Uterus (tissue), 2 donors: ENCODE measurements around the gene SHH.

ENCODE experiments used
- CTCF ChIP-seq, 4 experiments: fragments of 200-600 bp in 2 of 4; fragments of 450-650 bp in 2 of 4; sonication (generic) in 2 of 4; IDR thresholded peaks; one replicate each; pipeline ENCODE4 v1.5.1; 2016 to 2019; ENCODE audit warnings: antibody characterized with exemption in 4 of 4, mild to moderate bottlenecking in 2 of 4, moderate library complexity in 1 of 4
- POLR2A ChIP-seq, 2 donors: fragments of 450-650 bp; IDR thresholded peaks; one replicate each; pipeline ENCODE4 v1.6.1; 2016; ENCODE audit warnings: antibody characterized with exemption in 2 of 2, mild to moderate bottlenecking in 1 of 2, moderate library complexity in 1 of 2

GRCh38 chr7:155815332-155816191 lies 3.3 kb upstream of the SHH start:
- no peak for TF ChIP-seq CTCF (IDR thresholded peaks at IDR 0.05)
- no peak for TF ChIP-seq POLR2A (IDR thresholded peaks at IDR 0.05)
